ENCODE results near the gene FRMD3. TPM values are rescaled to one million over a fixed set of nuclear protein-coding genes. Genes with fewer than 3 reads are reported as not detected.

The FRMD3 gene
- total RNA-seq, 1 experiment from 2014 or later: 0.55 TPM

DNA sequence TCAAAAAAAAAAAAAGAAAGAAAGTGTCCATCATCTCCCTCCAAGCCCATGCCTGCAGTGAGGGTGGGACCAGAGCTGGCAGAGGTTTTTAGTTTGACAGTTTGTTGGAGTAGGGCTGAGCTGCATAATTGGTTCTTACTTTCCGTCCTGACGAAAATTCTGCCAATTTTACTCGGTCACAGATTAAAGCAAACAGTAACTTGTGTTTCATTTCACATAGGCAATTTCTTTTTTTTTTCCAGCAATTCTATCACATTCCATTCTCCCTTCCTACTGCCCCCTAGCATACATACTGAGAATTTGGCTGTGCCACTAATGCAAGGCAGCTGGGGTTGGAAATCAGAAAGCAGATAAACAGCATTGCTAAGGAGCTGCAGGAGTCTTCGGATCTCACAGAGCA, 132.4 kb downstream of the FRMD3 start:
- Mint-ChIP-seq H3K36me3 (ENCODE audit: insufficient read depth in 1 of 3, low read depth in 3 of 3) (peaks cover 0 to 6% (median 5%) of the 10 kb centered on the region in 3 experiments; a peak in 4 of 7 replicates), H3K4me1 (peaks cover 9 to 10% of the 10 kb centered on the region in 2 experiments; a peak in 3 of 4 replicates), H3K4me3 (no peak overlapping the region), H3K9me3 (peaks cover 0 to 10% of the 10 kb centered on the region in 2 experiments; a peak in 3 of 5 replicates), H3K27me3 (ENCODE audit: low read depth) (no peaks in the 10 kb centered on the region), H3K27ac (peak overlapping the region in 1 of 3 experiments; percentile 5; a peak in 1 of 7 replicates)
- Histone ChIP-seq H2BK120ac (ENCODE audit: low read depth, low read length, poor library complexity, severe bottlenecking) (no peak overlapping the region), H3K9ac (ENCODE audit: extremely low read depth, insufficient read length, low read length) (no peak overlapping the region), H4K5ac (ENCODE audit: insufficient read length, low read depth, low read length) (no peak overlapping the region), H3K79me1 (ENCODE audit: insufficient read depth, low read depth, low read length, poor library complexity, severe bottlenecking) (no peaks in the 10 kb centered on the region), H2BK12ac (ENCODE audit: insufficient read length, low read depth, low read length) (no peak overlapping the region), H3K27ac (ENCODE audit: insufficient read length, low read depth, low read length) (no peak overlapping the region), H2BK20ac (ENCODE audit: low read depth, low read length, poor library complexity, severe bottlenecking) (no peak overlapping the region), H3K18ac (ENCODE audit: insufficient read length, low read depth, low read length) (no peak overlapping the region), H2AFZ (ENCODE audit: low read length) (no peak overlapping the region), H3K9me3 (ENCODE audit: control insufficient read depth, low read depth, low read length) (no peaks in the 10 kb centered on the region), H3T11ph (ENCODE audit: low read length) (no peak overlapping the region), H3K14ac (ENCODE audit: insufficient read depth, low read length) (no peak overlapping the region), H2AK5ac (ENCODE audit: insufficient read length, low read length) (no peak overlapping the region), H3K4me1 (ENCODE audit: insufficient read depth, low read length) (no peaks in the 10 kb centered on the region), H3K23me2 (ENCODE audit: insufficient read length, low read depth, low read length, poor library complexity, severe bottlenecking) (no peaks in the 10 kb centered on the region), H4K8ac (replicated peaks; ENCODE audit: insufficient read length, low read depth, low read length) (no peak overlapping the region), H4K91ac (ENCODE audit: insufficient read length, low read depth, low read length) (no peak overlapping the region), H3K56ac (ENCODE audit: insufficient read length, low read depth, low read length) (no peak overlapping the region), H4K20me1 (ENCODE audit: control insufficient read depth, insufficient read depth, insufficient read length) (no peaks in the 10 kb centered on the region), H3K27me3 (ENCODE audit: insufficient read depth, low read length) (no peaks in the 10 kb centered on the region), H3K4me2 (ENCODE audit: insufficient read depth, insufficient read length, low read length) (no peak overlapping the region), H2BK15ac (ENCODE audit: low read depth, low read length) (no peak overlapping the region), H3K4ac (ENCODE audit: low read depth, low read length) (no peak overlapping the region), H3K79me2 (ENCODE audit: insufficient read depth, low read length) (no peaks in the 10 kb centered on the region), H3K23ac (ENCODE audit: insufficient read length, low read depth, low read length) (no peak overlapping the region), H2BK5ac (ENCODE audit: insufficient read length, low read length) (no peak overlapping the region)
- no peak for DNase-seq
- WGBS (ENCODE audit: extremely low coverage, insufficient read length, low lambda C conversion rate): no CpG with 5 or more reads among the region's 4 CpGs
- TF ChIP-seq, protein P1, sequence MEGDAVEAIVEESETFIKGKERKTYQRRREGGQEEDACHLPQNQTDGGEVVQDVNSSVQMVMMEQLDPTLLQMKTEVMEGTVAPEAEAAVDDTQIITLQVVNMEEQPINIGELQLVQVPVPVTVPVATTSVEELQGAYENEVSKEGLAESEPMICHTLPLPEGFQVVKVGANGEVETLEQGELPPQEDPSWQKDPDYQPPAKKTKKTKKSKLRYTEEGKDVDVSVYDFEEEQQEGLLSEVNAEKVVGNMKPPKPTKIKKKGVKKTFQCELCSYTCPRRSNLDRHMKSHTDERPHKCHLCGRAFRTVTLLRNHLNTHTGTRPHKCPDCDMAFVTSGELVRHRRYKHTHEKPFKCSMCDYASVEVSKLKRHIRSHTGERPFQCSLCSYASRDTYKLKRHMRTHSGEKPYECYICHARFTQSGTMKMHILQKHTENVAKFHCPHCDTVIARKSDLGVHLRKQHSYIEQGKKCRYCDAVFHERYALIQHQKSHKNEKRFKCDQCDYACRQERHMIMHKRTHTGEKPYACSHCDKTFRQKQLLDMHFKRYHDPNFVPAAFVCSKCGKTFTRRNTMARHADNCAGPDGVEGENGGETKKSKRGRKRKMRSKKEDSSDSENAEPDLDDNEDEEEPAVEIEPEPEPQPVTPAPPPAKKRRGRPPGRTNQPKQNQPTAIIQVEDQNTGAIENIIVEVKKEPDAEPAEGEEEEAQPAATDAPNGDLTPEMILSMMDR (conservative IDR thresholded peaks at IDR 0.05): peak; percentile 39; the same call in 2 of the 3 replicates

All from H9 (cell line).